Femur (tissue), 1 donor: ENCODE measurements around the gene DNASE2.

Source experiments
- DNase-seq: peaks from one replicate; pipeline ENCODE4 v3.0.0-alpha.2; 2017

Gene DNASE2

GRCh38 chr19:12828494-12828893, 52.8 kb downstream of the DNASE2 start:
- no peak for DNase-seq

GRCh38 chr19:12825254-12826131, 55.8 kb downstream of the DNASE2 start:
- no peak for DNase-seq
